ENCODE measurements around the gene TGFBR2. TPM values are rescaled to one million over a fixed set of nuclear protein-coding genes. Genes with fewer than 3 reads are reported as not detected.

The TGFBR2 gene
- total and polyA plus RNA-seq, 10 of the 15 experiments (the other 5 are each of a cell fraction or from before 2014, with no cell fraction given), result 0.02 to 0.98 (median 0.18) TPM; not detected in 1

DNA sequence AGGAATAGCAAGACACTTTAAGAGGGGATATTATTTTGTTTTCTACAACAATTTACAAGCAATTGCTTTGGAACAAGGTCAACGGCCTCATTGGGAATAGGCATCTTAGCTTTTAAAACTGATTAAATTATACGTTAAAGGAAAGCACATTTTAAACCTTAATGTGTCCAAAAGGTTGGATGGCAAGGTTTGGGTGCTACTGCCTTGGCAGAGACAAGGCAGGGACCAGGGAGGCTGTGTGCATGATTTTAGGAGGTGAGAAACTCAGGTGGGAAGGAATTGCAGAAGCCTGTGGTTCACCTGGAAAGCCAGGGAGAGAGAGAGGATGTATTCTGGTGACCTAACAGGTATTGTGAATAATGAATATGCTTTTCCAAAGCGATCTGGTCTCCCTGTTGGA is 54.3 kb downstream of the TGFBR2 start:
- TF ChIP-seq SRF (IDR thresholded peaks at IDR 0.05; ENCODE audit: low read depth in 2 of 2, low read length in 2 of 2) (no peak), NRF1 (conservative IDR thresholded peaks at IDR 0.05; ENCODE audit: low read depth, low read length) (no peak), MXI1 (IDR thresholded peaks at IDR 0.05; ENCODE audit: low read depth, low read length) (no peak), WRNIP1 (IDR thresholded peaks at IDR 0.05; ENCODE audit: borderline replicate concordance, low read depth, low read length) (no peak), SPI1 (IDR thresholded peaks at IDR 0.05; ENCODE audit: borderline replicate concordance, insufficient read depth, low read depth, low read length) (no peak), SREBF2 (IDR thresholded peaks at IDR 0.05; ENCODE audit: low read length) (no peak), EGR1 (IDR thresholded peaks at IDR 0.05; ENCODE audit: borderline replicate concordance in 1 of 2, low read depth in 2 of 2, low read length in 2 of 2) (no peak), CHD2 (IDR thresholded peaks at IDR 0.05; ENCODE audit: borderline replicate concordance, low read depth, low read length) (no peak), ETV6 (conservative IDR thresholded peaks at IDR 0.05 in 1 of 2, IDR thresholded peaks at IDR 0.05 in 1 of 2; ENCODE audit: borderline replicate concordance in 1 of 2, low read depth in 1 of 2) (no peak), BHLHE40 (IDR thresholded peaks at IDR 0.05; ENCODE audit: borderline replicate concordance in 1 of 2, low read depth in 2 of 2, low read length in 1 of 2) (no peak), TCF12 (IDR thresholded peaks at IDR 0.05; ENCODE audit: low read depth, low read length) (no peak), IKZF1 (conservative IDR thresholded peaks at IDR 0.05) (no peak), NR2C2 (IDR thresholded peaks at IDR 0.05; ENCODE audit: borderline replicate concordance, control insufficient read depth, insufficient read length, low read depth) (no peak), NBN (IDR thresholded peaks at IDR 0.05) (no peak), ZBED1 (IDR thresholded peaks at IDR 0.05; ENCODE audit: borderline replicate concordance) (no peak), RBBP5 (conservative IDR thresholded peaks at IDR 0.05) (no peak)
- TF ChIP-seq, protein P1, sequence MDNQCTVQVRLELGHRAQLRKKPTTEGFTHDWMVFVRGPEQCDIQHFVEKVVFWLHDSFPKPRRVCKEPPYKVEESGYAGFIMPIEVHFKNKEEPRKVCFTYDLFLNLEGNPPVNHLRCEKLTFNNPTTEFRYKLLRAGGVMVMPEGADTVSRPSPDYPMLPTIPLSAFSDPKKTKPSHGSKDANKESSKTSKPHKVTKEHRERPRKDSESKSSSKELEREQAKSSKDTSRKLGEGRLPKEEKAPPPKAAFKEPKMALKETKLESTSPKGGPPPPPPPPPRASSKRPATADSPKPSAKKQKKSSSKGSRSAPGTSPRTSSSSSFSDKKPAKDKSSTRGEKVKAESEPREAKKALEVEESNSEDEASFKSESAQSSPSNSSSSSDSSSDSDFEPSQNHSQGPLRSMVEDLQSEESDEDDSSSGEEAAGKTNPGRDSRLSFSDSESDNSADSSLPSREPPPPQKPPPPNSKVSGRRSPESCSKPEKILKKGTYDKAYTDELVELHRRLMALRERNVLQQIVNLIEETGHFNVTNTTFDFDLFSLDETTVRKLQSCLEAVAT (IDR thresholded peaks at IDR 0.05), result no peak
- TF ChIP-seq, protein P2, sequence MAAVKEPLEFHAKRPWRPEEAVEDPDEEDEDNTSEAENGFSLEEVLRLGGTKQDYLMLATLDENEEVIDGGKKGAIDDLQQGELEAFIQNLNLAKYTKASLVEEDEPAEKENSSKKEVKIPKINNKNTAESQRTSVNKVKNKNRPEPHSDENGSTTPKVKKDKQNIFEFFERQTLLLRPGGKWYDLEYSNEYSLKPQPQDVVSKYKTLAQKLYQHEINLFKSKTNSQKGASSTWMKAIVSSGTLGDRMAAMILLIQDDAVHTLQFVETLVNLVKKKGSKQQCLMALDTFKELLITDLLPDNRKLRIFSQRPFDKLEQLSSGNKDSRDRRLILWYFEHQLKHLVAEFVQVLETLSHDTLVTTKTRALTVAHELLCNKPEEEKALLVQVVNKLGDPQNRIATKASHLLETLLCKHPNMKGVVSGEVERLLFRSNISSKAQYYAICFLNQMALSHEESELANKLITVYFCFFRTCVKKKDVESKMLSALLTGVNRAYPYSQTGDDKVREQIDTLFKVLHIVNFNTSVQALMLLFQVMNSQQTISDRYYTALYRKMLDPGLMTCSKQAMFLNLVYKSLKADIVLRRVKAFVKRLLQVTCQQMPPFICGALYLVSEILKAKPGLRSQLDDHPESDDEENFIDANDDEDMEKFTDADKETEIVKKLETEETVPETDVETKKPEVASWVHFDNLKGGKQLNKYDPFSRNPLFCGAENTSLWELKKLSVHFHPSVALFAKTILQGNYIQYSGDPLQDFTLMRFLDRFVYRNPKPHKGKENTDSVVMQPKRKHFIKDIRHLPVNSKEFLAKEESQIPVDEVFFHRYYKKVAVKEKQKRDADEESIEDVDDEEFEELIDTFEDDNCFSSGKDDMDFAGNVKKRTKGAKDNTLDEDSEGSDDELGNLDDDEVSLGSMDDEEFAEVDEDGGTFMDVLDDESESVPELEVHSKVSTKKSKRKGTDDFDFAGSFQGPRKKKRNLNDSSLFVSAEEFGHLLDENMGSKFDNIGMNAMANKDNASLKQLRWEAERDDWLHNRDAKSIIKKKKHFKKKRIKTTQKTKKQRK (IDR thresholded peaks at IDR 0.05; ENCODE audit: low read depth, low read length), result no peak
- TF ChIP-seq, protein P3, sequence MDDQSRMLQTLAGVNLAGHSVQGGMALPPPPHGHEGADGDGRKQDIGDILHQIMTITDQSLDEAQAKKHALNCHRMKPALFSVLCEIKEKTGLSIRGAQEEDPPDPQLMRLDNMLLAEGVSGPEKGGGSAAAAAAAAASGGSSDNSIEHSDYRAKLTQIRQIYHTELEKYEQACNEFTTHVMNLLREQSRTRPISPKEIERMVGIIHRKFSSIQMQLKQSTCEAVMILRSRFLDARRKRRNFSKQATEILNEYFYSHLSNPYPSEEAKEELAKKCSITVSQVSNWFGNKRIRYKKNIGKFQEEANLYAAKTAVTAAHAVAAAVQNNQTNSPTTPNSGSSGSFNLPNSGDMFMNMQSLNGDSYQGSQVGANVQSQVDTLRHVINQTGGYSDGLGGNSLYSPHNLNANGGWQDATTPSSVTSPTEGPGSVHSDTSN (IDR thresholded peaks at IDR 0.05; ENCODE audit: insufficient replicate concordance, low read depth, low read length), result no peak
- WGBS (ENCODE audit: insufficient coverage, insufficient replicate concordance, low lambda C conversion rate, missing lambda C conversion rate), result 27% methylated on average over 3 of the region's 3 CpGs
- Histone ChIP-seq H4K20me1 (ENCODE audit: control insufficient read depth, insufficient read depth) (no peaks in the 10 kb centered on the region), H3K9ac (ENCODE audit: control insufficient read depth, insufficient read depth, low read length) (no peak overlapping the region), H3K27ac (ENCODE audit: control insufficient read depth, insufficient read depth) (no peak overlapping the region), H3K4me1 (ENCODE audit: control insufficient read depth, insufficient read depth, low read length) (peaks cover 20% of the 10 kb centered on the region), H3K36me3 (ENCODE audit: control insufficient read depth in 2 of 2, insufficient read depth in 2 of 2, low read length in 1 of 2) (no peaks in the 10 kb centered on the region), H3K9me3 (replicated peaks; ENCODE audit: control insufficient read depth, insufficient read depth, low read length) (no peaks in the 10 kb centered on the region; the same call in 2 of the 3 replicates), H3K4me2 (ENCODE audit: control insufficient read depth, insufficient read depth) (no peak overlapping the region), H3K27me3 (replicated peaks in 1 of 2; ENCODE audit: control insufficient read depth in 2 of 2, insufficient read depth in 2 of 2, low read length in 1 of 2) (no peaks in the 10 kb centered on the region), H3K79me2 (ENCODE audit: control insufficient read depth, insufficient read depth, low read length) (no peaks in the 10 kb centered on the region), H3K4me3 (no peak overlapping the region), H2AFZ (ENCODE audit: control insufficient read depth, low read depth, low read length) (no peak overlapping the region)
- FAIRE-seq (no peak), DNase-seq (ENCODE audit: low read depth, low spot score) (no peak), ATAC-seq (no peak)
- ChIA-PET SMC1A (ENCODE audit: uncharacterized antibody, unreplicated experiment) (interaction anchor here (3.8 kb wide), 1 partner anchor 16 kb away, joined by 23 read pairs; no protein-coding TSS in a partner anchor), POLR2A (no interaction called here), CTCF (no interaction called here), RAD21 (ENCODE audit: unreplicated experiment) (no interaction called here)
- in situ Hi-C loops (cut with MboI) (no loop called here), intact Hi-C loops (cut with micrococcal nuclease; ENCODE audit: unreplicated experiment) (no loop called here)
- BruUV-seq (replicated peaks), result no TSS peak
